Measurements from ENCODE around the gene HAPSTR1.

GRCh38 chr16:9075299-9076071 lies 16.0 kb upstream of the HAPSTR1 start:
- no peak for TF ChIP-seq CTCF (IDR thresholded peaks at IDR 0.05; ENCODE audit: control extremely low read depth in 1 of 3, insufficient read depth in 1 of 3, low read depth in 1 of 3, low read length in 3 of 3)
- no peak for TF ChIP-seq MAX (IDR thresholded peaks at IDR 0.05)
- TF ChIP-seq RAD21 (IDR thresholded peaks at IDR 0.05 in 1 of 2, conservative IDR thresholded peaks at IDR 0.05 in 1 of 2; ENCODE audit: low read depth in 2 of 2, low read length in 2 of 2): no peak
- TF ChIP-seq CBX5 (IDR thresholded peaks at IDR 0.05; ENCODE audit: low read depth, low read length): no peak
- TF ChIP-seq EP300 (IDR thresholded peaks at IDR 0.05; ENCODE audit: borderline replicate concordance in 1 of 2, low read depth in 2 of 2, low read length in 2 of 2): no peak
- no peak for TF ChIP-seq EZH2 (IDR thresholded peaks at IDR 0.05; ENCODE audit: low read depth, low read length, severe bottlenecking)
- TF ChIP-seq USF2 (IDR thresholded peaks at IDR 0.05; ENCODE audit: low read length): no peak

Data from H1 (cell line).